Activated naive CD4-positive, alpha-beta T cell treated with anti-CD3 and anti-CD28 coated beads, Interleukin-2, amount 10 ng/mL, durations not matched to agents 5 hours and 36 hours (primary cell): ENCODE measurements around the gene PLEKHJ1. TPM values are rescaled to one million over a fixed set of nuclear protein-coding genes. Genes with fewer than 3 reads are reported as not detected.

ENCODE experiments used
- microRNA-seq: library from miRNA; unstranded; fragments of <30 nt; microRNA quantifications from one replicate; pipeline ENCODE4 v1.2.0, GENCODE V29; 2022; ENCODE audit warnings: borderline microRNAs expressed, borderline replicate concordance
- total RNA-seq, 2 experiments: library from RNA; stranded (reverse); gene quantifications; one replicate each; pipeline ENCODE4 v1.2.3, GENCODE V29; 2021

Gene PLEKHJ1
- total RNA-seq = 10 to 100 TPM; 57.5 to 58.8 TPM

GRCh38 chr19:2236314-2237050, at the start of gene PLEKHJ1, which contains the start of gene SF3A2:
Gene PLEKHJ1, minus strand, starts transcription at chr19:2236329. Its CDS starts 81 bp downstream, at chr19:2236248.
Gene SF3A2, plus strand, starts transcription at chr19:2236824. Its CDS starts 6,595 bp downstream, at chr19:2243419.

GRCh38 chr19:2282062-2282861, 46.1 kb upstream of the PLEKHJ1 start, which contains the start of gene PEAK3:
Gene PEAK3, minus strand, starts transcription at chr19:2282175. Its CDS starts 1,244 bp downstream, at chr19:2280931.

GRCh38 chr19:2255982-2256685, 20.0 kb upstream of the PLEKHJ1 start, which contains the start of gene JSRP1:
Gene JSRP1, minus strand, starts transcription at chr19:2256417. Its CDS starts 1,103 bp downstream, at chr19:2255314.

GRCh38 chr19:2249010-2249866, 13.1 kb upstream of the PLEKHJ1 start, which contains the start of gene AMH:
Gene AMH, plus strand, starts transcription at chr19:2249323. Its CDS starts 10 bp downstream, at chr19:2249333.

Small RNA genes lying within 50 kb of the gene (microRNA-seq; reads per million reads assigned to microRNA genes)
- gene MIR1227 (1.7 reads per million), gene MIR4321 (not detected)

Other genes starting within 250 kb of the PLEKHJ1 start
- gene BTBD2, start 220.6 kb downstream of the PLEKHJ1 start, total RNA-seq = 10 to 100 TPM; 55.4 to 63.9 TPM
- 100 to 1,000 TPM; 333 TPM for gene MKNK2, start 185.1 kb downstream of the PLEKHJ1 start, total RNA-seq
- 100 to 1,000 TPM; 236 to 238 TPM for gene MOB3A, start 140.0 kb downstream of the PLEKHJ1 start, total RNA-seq
- gene IZUMO4, start 139.4 kb downstream of the PLEKHJ1 start, total RNA-seq = 10 to 100 TPM; 17.6 to 20.1 TPM
- gene AP3D1, start 84.8 kb downstream of the PLEKHJ1 start, total RNA-seq = 10 to 100 TPM; 83.4 to 88.5 TPM
- 10 to 100 TPM; 55.0 to 55.2 TPM for gene DOT1L, start 72.4 kb downstream of the PLEKHJ1 start, total RNA-seq
- 100 to 1,000 TPM; 128 to 129 TPM for gene SF3A2, start 495 bp upstream of the PLEKHJ1 start, total RNA-seq
- gene AMH, start 13.0 kb upstream of the PLEKHJ1 start, total RNA-seq = 1 to 10 TPM; 7.4 to 8.0 TPM
- gene JSRP1, start 20.1 kb upstream of the PLEKHJ1 start, total RNA-seq = under 1 TPM in 1 of 2 experiments, not detected in 1; 0.76 TPM
- gene PEAK3, start 45.8 kb upstream of the PLEKHJ1 start, total RNA-seq = under 1 TPM; 0.36 to 0.43 TPM
- gene LINGO3, start 71.8 kb upstream of the PLEKHJ1 start, total RNA-seq = 1 to 10 TPM in 1 of 2 experiments, under 1 TPM in 1; 0.72 to 1.1 TPM
- 100 to 1,000 TPM; 119 to 131 TPM for gene LSM7, start 92.3 kb upstream of the PLEKHJ1 start, total RNA-seq
- 10 to 100 TPM; 89.6 to 94.4 TPM for gene SPPL2B, start 92.4 kb upstream of the PLEKHJ1 start, total RNA-seq
- gene TMPRSS9, start 123.9 kb upstream of the PLEKHJ1 start, total RNA-seq = not detected
- gene TIMM13, start 191.3 kb upstream of the PLEKHJ1 start, total RNA-seq = 10 to 100 TPM; 58.9 to 63.9 TPM
- 10 to 100 TPM; 75.2 to 76.2 TPM for gene LMNB2, start 220.6 kb upstream of the PLEKHJ1 start, total RNA-seq
- gene GADD45B, start 239.8 kb upstream of the PLEKHJ1 start, total RNA-seq = 10 to 100 TPM; 40.6 to 42.7 TPM